Measurements from ENCODE around the gene FN1. TPM values are rescaled to one million over a fixed set of nuclear protein-coding genes. Genes with fewer than 3 reads are reported as not detected.

Gene FN1
- total RNA-seq, 1 experiment from 2014 or later, result 11.1 TPM

DNA sequence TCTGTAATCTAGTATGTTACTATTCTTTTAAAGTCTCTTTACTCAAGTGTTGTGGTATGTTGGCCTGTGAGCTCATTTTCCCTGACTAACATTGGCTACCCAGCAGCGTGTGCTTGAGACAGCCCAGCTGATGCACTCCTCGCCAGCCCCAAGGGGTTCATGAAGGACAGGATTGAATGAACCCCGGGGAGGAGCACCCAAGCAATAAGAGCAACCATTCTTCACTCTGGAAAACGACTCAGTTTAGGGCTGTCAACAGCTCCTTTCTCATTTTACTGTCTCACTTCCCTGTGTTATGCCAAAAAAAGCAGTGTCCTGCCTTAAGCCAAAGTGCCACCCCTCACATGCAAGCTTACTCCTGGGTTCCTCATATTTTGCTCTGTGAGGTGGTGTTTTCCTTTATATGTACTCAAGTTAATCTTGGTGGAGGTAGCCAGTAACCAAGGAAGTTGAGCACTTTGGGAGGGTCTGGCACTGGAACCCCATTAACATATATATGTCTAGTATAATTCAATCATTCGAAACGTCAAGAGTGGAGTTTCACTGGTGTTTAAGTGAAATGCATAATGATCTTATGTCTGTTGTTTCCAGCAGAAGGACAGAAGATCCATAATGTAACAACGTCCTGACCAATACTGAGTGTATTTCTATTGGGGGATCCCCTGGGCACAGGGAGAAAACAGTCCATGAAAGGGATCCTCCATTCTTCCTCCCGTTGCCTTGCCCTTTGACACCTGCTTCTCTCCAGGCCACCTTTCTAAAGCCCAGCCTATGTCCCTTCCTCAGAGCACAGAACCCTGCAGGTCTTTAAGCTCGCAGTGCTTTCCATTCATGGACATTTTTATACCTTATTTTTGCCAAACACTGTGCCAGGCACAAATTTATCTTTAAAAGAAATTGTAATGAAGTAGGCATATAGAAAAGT is 80.8 kb downstream of the FN1 start:
- Histone ChIP-seq H3K27me3 (ENCODE audit: insufficient read depth, low read length) (no peaks in the 10 kb centered on the region), H2AFZ (ENCODE audit: low read depth, low read length, poor library complexity, severe bottlenecking) (no peak overlapping the region), H3K4me2 (ENCODE audit: low read length) (no peak overlapping the region), H4K20me1 (ENCODE audit: insufficient read depth) (no peaks in the 10 kb centered on the region), H3K9me3 (ENCODE audit: control insufficient read depth in 1 of 2, insufficient read depth in 1 of 2, low read depth in 1 of 2, low read length in 2 of 2) (no peaks in the 10 kb centered on the region), H3K79me2 (ENCODE audit: insufficient read depth, low read length) (no peaks in the 10 kb centered on the region), H3K4me3 (replicated peaks in 1 of 2; ENCODE audit: low read depth in 1 of 2, low read length in 2 of 2) (no peak overlapping the region), H3K36me3 (ENCODE audit: control insufficient read depth in 1 of 2, insufficient read depth in 2 of 2, low read length in 2 of 2) (peaks cover 0 to 4% of the 10 kb centered on the region in 2 experiments; a peak in 1 of 4 replicates), H3K27ac (ENCODE audit: low read depth, low read length) (no peak overlapping the region), H3K4me1 (ENCODE audit: control insufficient read depth in 1 of 2, insufficient read depth in 2 of 2, low read length in 2 of 2) (no peaks in the 10 kb centered on the region), H3K9me2 (ENCODE audit: insufficient read depth) (no peaks in the 10 kb centered on the region), H3K9ac (ENCODE audit: low read length) (no peak overlapping the region)
- POLR2A ChIA-PET, result no interaction called here
- ATAC-seq, result no peak
- no TSS peak for BruUV-seq (replicated peaks)
- no peak for DNase-seq (ENCODE audit: low read depth, low spot score)
- RAD21 ChIA-PET (ENCODE audit: low non-redundant PET in 1 of 2, low total read pairs in 2 of 2, uncharacterized antibody in 2 of 2, unreplicated experiment in 2 of 2), result no interaction called here
- intact Hi-C loops (cut with micrococcal nuclease), result no loop called here
- CTCF ChIA-PET, result no interaction called here
- TF ChIP-seq YY1 (IDR thresholded peaks at IDR 0.05; ENCODE audit: extremely low read depth, insufficient replicate concordance, low read depth, low read length) (no peak), ZFX (IDR thresholded peaks at IDR 0.05) (no peak), ELF1 (IDR thresholded peaks at IDR 0.05; ENCODE audit: borderline replicate concordance, low read depth) (no peak), ZNF274 (IDR thresholded peaks at IDR 0.05; ENCODE audit: low read depth, low read length) (no peak), SRF (IDR thresholded peaks at IDR 0.05; ENCODE audit: low read depth) (no peak), EGR1 (IDR thresholded peaks at IDR 0.05; ENCODE audit: low read depth) (no peak), POLR2A (IDR thresholded peaks at IDR 0.05; ENCODE audit: borderline replicate concordance, extremely low read depth, insufficient read depth, insufficient read length) (no peak), TCF7L2 (IDR thresholded peaks at IDR 0.05; ENCODE audit: borderline replicate concordance, extremely low read depth, insufficient read depth, insufficient read length) (no peak), SIN3A (IDR thresholded peaks at IDR 0.05; ENCODE audit: low read depth) (no peak), RAD21 (IDR thresholded peaks at IDR 0.05; ENCODE audit: low read depth) (no peak), CBX3 (IDR thresholded peaks at IDR 0.05; ENCODE audit: low read depth) (no peak), JUND (IDR thresholded peaks at IDR 0.05) (no peak), SP1 (IDR thresholded peaks at IDR 0.05; ENCODE audit: low read depth) (no peak), EZH2phosphoT487 (IDR thresholded peaks at IDR 0.05; ENCODE audit: borderline replicate concordance) (no peak)
- TF ChIP-seq, protein P1, sequence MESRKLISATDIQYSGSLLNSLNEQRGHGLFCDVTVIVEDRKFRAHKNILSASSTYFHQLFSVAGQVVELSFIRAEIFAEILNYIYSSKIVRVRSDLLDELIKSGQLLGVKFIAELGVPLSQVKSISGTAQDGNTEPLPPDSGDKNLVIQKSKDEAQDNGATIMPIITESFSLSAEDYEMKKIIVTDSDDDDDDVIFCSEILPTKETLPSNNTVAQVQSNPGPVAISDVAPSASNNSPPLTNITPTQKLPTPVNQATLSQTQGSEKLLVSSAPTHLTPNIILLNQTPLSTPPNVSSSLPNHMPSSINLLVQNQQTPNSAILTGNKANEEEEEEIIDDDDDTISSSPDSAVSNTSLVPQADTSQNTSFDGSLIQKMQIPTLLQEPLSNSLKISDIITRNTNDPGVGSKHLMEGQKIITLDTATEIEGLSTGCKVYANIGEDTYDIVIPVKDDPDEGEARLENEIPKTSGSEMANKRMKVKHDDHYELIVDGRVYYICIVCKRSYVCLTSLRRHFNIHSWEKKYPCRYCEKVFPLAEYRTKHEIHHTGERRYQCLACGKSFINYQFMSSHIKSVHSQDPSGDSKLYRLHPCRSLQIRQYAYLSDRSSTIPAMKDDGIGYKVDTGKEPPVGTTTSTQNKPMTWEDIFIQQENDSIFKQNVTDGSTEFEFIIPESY (IDR thresholded peaks at IDR 0.05; ENCODE audit: extremely low read depth, insufficient replicate concordance, low read length), result no peak
- TF ChIP-seq, protein P2, sequence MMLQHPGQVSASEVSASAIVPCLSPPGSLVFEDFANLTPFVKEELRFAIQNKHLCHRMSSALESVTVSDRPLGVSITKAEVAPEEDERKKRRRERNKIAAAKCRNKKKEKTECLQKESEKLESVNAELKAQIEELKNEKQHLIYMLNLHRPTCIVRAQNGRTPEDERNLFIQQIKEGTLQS (IDR thresholded peaks at IDR 0.05), result no peak
- TF ChIP-seq, protein P3, sequence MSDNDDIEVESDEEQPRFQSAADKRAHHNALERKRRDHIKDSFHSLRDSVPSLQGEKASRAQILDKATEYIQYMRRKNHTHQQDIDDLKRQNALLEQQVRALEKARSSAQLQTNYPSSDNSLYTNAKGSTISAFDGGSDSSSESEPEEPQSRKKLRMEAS (IDR thresholded peaks at IDR 0.05), result no peak
- TF ChIP-seq, protein P4, sequence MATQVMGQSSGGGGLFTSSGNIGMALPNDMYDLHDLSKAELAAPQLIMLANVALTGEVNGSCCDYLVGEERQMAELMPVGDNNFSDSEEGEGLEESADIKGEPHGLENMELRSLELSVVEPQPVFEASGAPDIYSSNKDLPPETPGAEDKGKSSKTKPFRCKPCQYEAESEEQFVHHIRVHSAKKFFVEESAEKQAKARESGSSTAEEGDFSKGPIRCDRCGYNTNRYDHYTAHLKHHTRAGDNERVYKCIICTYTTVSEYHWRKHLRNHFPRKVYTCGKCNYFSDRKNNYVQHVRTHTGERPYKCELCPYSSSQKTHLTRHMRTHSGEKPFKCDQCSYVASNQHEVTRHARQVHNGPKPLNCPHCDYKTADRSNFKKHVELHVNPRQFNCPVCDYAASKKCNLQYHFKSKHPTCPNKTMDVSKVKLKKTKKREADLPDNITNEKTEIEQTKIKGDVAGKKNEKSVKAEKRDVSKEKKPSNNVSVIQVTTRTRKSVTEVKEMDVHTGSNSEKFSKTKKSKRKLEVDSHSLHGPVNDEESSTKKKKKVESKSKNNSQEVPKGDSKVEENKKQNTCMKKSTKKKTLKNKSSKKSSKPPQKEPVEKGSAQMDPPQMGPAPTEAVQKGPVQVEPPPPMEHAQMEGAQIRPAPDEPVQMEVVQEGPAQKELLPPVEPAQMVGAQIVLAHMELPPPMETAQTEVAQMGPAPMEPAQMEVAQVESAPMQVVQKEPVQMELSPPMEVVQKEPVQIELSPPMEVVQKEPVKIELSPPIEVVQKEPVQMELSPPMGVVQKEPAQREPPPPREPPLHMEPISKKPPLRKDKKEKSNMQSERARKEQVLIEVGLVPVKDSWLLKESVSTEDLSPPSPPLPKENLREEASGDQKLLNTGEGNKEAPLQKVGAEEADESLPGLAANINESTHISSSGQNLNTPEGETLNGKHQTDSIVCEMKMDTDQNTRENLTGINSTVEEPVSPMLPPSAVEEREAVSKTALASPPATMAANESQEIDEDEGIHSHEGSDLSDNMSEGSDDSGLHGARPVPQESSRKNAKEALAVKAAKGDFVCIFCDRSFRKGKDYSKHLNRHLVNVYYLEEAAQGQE (IDR thresholded peaks at IDR 0.05; ENCODE audit: low read depth), result no peak
- TF ChIP-seq, protein P5, sequence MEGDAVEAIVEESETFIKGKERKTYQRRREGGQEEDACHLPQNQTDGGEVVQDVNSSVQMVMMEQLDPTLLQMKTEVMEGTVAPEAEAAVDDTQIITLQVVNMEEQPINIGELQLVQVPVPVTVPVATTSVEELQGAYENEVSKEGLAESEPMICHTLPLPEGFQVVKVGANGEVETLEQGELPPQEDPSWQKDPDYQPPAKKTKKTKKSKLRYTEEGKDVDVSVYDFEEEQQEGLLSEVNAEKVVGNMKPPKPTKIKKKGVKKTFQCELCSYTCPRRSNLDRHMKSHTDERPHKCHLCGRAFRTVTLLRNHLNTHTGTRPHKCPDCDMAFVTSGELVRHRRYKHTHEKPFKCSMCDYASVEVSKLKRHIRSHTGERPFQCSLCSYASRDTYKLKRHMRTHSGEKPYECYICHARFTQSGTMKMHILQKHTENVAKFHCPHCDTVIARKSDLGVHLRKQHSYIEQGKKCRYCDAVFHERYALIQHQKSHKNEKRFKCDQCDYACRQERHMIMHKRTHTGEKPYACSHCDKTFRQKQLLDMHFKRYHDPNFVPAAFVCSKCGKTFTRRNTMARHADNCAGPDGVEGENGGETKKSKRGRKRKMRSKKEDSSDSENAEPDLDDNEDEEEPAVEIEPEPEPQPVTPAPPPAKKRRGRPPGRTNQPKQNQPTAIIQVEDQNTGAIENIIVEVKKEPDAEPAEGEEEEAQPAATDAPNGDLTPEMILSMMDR (IDR thresholded peaks at IDR 0.05 in 2 of 3, conservative IDR thresholded peaks at IDR 0.05 in 1 of 3; ENCODE audit: borderline replicate concordance in 1 of 3, insufficient read depth in 1 of 3, low read depth in 2 of 3, low read length in 2 of 3), result no peak
